GM19467 (cell line): ENCODE results near the gene PLCB4.

Experiments used
- ATAC-seq: cut with Tn5 transposase; IDR thresholded peaks from one replicate; pipeline ENCODE4 v1.9.1; 2021; ENCODE audit warnings: mild to moderate bottlenecking, moderate library complexity; ENCODE audit not compliant: unreplicated experiment

PLCB4 gene

GRCh38 chr20:9256393-9256792, 187.5 kb downstream of the PLCB4 start:
- ATAC-seq, result no peak

- ATAC-seq, result no peak
Measured at GRCh38 chr20:9258901-9259300, 190.0 kb downstream of the PLCB4 start.

- no peak for ATAC-seq
Measured at GRCh38 chr20:9260027-9260426, 191.1 kb downstream of the PLCB4 start.

GRCh38 chr20:9261781-9262180, 192.9 kb downstream of the PLCB4 start:
- ATAC-seq, result no peak

GRCh38 chr20:9262653-9263194, 193.8 kb downstream of the PLCB4 start:
- no peak for ATAC-seq

GRCh38 chr20:9269280-9269971, 200.5 kb downstream of the PLCB4 start:
- no peak for ATAC-seq

GRCh38 chr20:9270831-9271230, 201.9 kb downstream of the PLCB4 start:
- no peak for ATAC-seq

- no peak for ATAC-seq
Measured at GRCh38 chr20:9276966-9277468, 208.1 kb downstream of the PLCB4 start.

- no peak for ATAC-seq
Measured at GRCh38 chr20:9279918-9280401, 211.1 kb downstream of the PLCB4 start.

GRCh38 chr20:9280666-9281065, 211.8 kb downstream of the PLCB4 start:
- ATAC-seq, result no peak

- no peak for ATAC-seq
Measured at GRCh38 chr20:9281803-9282202, 212.9 kb downstream of the PLCB4 start.

- ATAC-seq, result no peak
Measured at GRCh38 chr20:9285617-9286016, 216.7 kb downstream of the PLCB4 start.

- no peak for ATAC-seq
Measured at GRCh38 chr20:9286501-9287461, 217.9 kb downstream of the PLCB4 start.

GRCh38 chr20:9287826-9288225, 218.9 kb downstream of the PLCB4 start:
- no peak for ATAC-seq

- no peak for ATAC-seq
Measured at GRCh38 chr20:9290331-9290730, 221.4 kb downstream of the PLCB4 start.

- no peak for ATAC-seq
Measured at GRCh38 chr20:9293145-9293544, 224.3 kb downstream of the PLCB4 start.

- ATAC-seq, result no peak
Measured at GRCh38 chr20:9294041-9294440, 225.2 kb downstream of the PLCB4 start.

- ATAC-seq, result no peak
Measured at GRCh38 chr20:9298906-9299305, 230.0 kb downstream of the PLCB4 start.

- ATAC-seq, result no peak
Measured at GRCh38 chr20:9300080-9300479, 231.2 kb downstream of the PLCB4 start.

- no peak for ATAC-seq
Measured at GRCh38 chr20:9300534-9300933, 231.6 kb downstream of the PLCB4 start.
